Bronchial epithelial cell (primary cell): ENCODE measurements around the gene PIWIL4. TPM values are rescaled to one million over a fixed set of nuclear protein-coding genes. Genes with fewer than 3 reads are reported as not detected.
"Not testable (repeated sequence)": the region's sequence is repeated elsewhere in the genome, so short reads cannot be mapped to it uniquely, and the experiment has no call there.

Experiments used
- DNase-seq: peaks from one replicate; pipeline ENCODE4 v3.0.0-alpha.2; 2010; ENCODE audit warnings: low read depth
- FAIRE-seq: peaks from 2 replicates; lab custom pipeline; 2011; peaks lifted over from hg19 to GRCh38; lab: Jason Lieb, UNC
- H3K27me3 ChIP-seq: 2 replicates; pipeline ENCODE4 v1.5.1; 2011; ENCODE audit warnings: low read length; ENCODE audit not compliant: control insufficient read depth, insufficient read depth
- H3K36me3 ChIP-seq: 2 replicates; pipeline ENCODE4 v1.5.1; 2011; ENCODE audit warnings: low read length; ENCODE audit not compliant: control insufficient read depth, insufficient read depth
- H3K4me3 ChIP-seq: 2 replicates; pipeline ENCODE4 v1.5.1; 2011; ENCODE audit warnings: mild to moderate bottlenecking, low read depth, low read length, control low read depth
- total RNA-seq: library from RNA; depleted of rRNA; stranded (reverse); fragments of >200 nt; gene quantifications from 2 replicates; pipeline ENCODE4 v1.2.1, GENCODE V29; 2014
- TF ChIP-seq, protein P1 (sequence below): IDR thresholded peaks from 2 replicates; pipeline ENCODE4 v1.5.1; 2011; ENCODE audit warnings: mild to moderate bottlenecking, moderate library complexity, low read length, control low read depth, inconsistent platforms; ENCODE audit not compliant: insufficient read depth, severe bottlenecking

PIWIL4 gene
- total RNA-seq, 1 donor from 2014 or later: 0.79 TPM

DNA sequence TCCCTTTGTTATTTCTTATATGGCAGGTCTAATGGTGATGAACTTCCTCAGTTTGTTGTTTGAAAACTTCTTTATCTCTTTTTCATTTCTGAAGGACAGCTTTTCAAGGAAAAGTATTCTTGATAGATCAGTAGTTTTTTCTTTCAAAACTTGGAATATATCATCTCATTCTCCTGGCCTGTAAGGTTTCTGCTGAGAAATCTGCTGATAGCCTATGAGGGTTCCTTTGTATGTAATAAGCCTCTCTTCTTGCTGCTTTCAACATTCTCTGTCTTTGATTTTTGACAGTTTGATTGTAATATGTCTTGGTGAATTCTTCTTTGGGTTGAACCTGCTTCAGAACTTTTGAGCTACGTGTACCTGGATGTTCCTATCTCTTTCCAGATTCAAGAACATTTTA lies 46.0 kb downstream of the PIWIL4 start:
- Histone ChIP-seq H3K4me3 (no peak overlapping the region), H3K27me3 (no peaks in the 10 kb centered on the region), H3K36me3 (no peaks in the 10 kb centered on the region)
- FAIRE-seq: no peak
- TF ChIP-seq, protein P1, sequence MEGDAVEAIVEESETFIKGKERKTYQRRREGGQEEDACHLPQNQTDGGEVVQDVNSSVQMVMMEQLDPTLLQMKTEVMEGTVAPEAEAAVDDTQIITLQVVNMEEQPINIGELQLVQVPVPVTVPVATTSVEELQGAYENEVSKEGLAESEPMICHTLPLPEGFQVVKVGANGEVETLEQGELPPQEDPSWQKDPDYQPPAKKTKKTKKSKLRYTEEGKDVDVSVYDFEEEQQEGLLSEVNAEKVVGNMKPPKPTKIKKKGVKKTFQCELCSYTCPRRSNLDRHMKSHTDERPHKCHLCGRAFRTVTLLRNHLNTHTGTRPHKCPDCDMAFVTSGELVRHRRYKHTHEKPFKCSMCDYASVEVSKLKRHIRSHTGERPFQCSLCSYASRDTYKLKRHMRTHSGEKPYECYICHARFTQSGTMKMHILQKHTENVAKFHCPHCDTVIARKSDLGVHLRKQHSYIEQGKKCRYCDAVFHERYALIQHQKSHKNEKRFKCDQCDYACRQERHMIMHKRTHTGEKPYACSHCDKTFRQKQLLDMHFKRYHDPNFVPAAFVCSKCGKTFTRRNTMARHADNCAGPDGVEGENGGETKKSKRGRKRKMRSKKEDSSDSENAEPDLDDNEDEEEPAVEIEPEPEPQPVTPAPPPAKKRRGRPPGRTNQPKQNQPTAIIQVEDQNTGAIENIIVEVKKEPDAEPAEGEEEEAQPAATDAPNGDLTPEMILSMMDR: no peak
- DNase-seq: no peak

DNA sequence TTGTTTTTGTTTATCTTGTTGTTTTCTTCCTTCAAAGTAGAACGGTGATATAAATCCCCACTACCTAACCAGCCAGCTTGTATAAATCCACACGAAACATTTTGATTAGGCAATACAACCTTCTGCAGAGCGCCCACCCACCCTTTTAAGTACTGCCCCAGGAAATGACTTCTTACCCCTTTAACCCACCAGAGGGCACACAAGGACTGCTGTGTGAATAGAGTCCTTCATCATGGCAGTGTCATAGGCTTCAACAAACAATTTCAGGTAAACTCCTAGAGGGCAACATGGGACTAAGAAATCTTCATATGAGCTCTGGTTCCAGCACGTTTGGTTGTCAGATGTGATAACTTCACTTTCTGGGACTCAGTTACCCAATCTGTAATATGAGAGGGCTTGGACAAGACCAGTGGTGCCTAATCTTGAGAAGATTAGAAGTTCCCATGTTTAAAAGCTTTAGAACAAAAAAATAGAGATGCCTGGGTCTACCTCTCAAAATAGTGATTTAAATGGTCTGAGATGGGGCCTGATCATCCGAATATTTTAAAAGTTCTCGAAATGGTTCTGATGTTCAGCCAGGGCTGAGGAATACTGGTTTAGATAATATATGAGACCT lies 56.1 kb downstream of the PIWIL4 start:
- TF ChIP-seq, protein P1: peak; percentile 75
- no peaks in the 10 kb centered on the region for H3K36me3 ChIP-seq
- DNase-seq (peak; percentile 89), FAIRE-seq (peak; percentile 73)
- no peaks in the 10 kb centered on the region for H3K27me3 ChIP-seq
- no peak overlapping the region for H3K4me3 ChIP-seq

DNA sequence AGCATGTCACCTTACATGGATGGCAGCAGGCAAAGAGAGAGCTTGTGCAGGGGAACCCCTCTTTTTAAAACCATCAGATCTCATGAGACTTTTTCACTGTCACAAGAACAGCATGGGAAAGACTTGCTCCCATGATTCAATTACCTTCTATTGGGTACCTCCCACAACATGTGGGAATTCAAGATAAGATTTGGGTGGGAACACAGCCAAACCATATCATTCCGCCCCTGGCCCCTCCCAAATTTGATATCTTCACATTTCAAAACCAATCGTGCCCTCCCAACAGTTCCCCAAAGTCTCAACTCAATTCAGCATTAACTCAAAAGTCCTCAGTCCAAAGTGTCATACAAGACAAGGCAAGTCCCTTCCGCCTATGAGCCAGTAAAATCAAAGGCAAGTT lies 58.3 kb downstream of the PIWIL4 start:
- not testable (repeated sequence) for H3K27me3 ChIP-seq, H3K36me3 ChIP-seq, FAIRE-seq, H3K4me3 ChIP-seq, DNase-seq

DNA sequence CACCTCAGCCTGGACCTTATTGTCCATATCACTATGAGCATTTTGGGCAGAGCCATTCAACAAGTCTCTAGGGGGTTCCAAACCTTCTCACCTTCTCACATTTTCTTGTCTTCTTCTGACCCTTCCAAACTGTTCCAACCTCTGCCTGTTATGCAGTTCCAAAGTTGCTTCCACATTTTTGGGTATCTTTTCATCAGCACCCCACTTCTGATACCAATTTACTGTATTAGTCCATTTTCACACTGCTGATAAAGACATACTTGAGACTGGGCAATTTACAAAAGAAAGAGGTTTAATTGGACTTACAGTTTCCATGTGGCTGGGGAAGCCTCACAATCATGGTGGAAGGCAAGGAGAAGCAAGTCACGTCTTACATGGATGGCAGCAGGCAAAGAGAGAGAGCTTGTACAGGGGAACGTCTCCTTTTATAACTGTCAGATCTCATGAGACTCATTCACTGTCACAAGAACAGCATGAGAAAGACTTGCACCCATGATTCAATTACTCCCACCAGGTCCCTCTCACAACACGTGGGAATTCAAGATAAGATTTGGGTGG lies 59.9 kb downstream of the PIWIL4 start:
- DNase-seq, H3K36me3 ChIP-seq, H3K27me3 ChIP-seq, H3K4me3 ChIP-seq, FAIRE-seq: not testable (repeated sequence)

DNA sequence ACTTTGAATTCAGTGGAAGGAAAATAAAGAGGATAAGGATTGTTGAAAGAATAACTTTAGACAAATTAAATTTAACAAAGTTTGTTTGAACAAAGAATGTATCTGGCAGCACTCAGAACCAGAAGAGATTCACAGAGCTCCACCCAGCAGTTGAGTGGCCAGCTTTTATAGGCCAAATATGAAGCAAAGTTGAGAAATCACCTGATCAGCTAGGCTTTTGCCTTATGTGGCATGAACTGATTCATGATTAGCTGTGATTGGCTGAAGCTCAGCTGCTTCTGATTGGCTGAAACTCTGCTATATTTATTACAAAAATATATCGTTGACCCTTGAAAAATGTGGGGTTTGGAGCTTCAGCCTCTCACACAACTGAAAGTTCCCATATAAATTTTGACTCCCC lies 62.6 kb downstream of the PIWIL4 start:
- FAIRE-seq (no peak), DNase-seq (no peak)
- TF ChIP-seq, protein P1: no peak
- H3K27me3 ChIP-seq: no peaks in the 10 kb centered on the region
- H3K36me3 ChIP-seq: no peaks in the 10 kb centered on the region
- H3K4me3 ChIP-seq: no peak overlapping the region

DNA sequence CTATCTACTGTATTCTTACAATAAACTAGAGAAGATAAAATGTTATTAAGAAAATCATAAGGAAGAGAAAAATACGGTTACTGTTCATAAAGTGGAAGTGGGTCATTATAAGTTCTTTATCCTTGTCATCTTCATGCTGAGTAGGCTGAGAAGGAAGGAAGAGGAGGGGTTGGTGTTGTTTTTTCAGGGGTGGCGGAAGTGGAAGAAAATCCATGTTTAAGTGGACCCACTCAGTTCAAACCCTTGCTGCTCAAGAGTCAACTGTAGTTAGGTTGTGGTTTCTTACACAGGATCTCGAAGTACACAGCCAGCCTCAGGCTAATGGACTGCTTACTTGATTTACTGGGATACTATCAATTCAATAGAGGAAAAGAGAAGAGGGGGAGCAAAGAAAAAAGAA lies 63.1 kb downstream of the PIWIL4 start:
- no peak overlapping the region for H3K4me3 ChIP-seq
- TF ChIP-seq, protein P1: no peak
- no peaks in the 10 kb centered on the region for H3K27me3 ChIP-seq
- FAIRE-seq (no peak), DNase-seq (no peak)
- no peaks in the 10 kb centered on the region for H3K36me3 ChIP-seq

DNA sequence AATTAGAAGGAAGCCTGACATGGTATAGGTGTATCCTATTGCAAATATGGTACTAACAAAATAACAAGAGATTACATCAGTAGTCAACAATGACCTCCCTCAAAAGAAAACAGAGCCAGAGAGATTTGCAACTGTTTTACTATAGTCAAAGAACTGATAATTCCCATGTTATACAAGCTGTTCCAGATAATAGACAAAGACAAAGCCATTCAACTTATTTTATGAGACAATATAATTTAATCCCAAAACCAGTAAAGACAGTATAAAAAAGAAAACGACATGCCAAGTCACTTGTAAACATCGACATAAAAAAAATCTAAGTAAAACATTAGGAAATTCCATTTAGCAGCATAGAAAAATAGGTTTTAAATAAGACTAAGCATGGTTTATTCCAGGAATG lies 65.2 kb downstream of the PIWIL4 start:
- no peak for FAIRE-seq

More for the DNA sequence above, 65.2 kb downstream of the PIWIL4 start:
- DNase-seq: no peak
- TF ChIP-seq, protein P1: no peak
- H3K27me3 ChIP-seq: no peaks in the 10 kb centered on the region
- no peak overlapping the region for H3K4me3 ChIP-seq
- no peaks in the 10 kb centered on the region for H3K36me3 ChIP-seq
